DMS79 treated with DMSO at 0.1 percent for 48 hours (cell line): ENCODE results near the gene NES.

ENCODE experiments used
- DNase-seq: peaks from one replicate; lab custom pipeline; 2025; lab: John Stamatoyannopoulos, UW

NES gene

GRCh38 chr1:156682166-156682890 is 5.1 kb upstream of the NES start:
- DNase-seq = no peak

GRCh38 chr1:156681196-156681960 is 4.2 kb upstream of the NES start:
- DNase-seq = no peak

- DNase-seq = no peak
These were observed 2.8 kb upstream of the NES start for GRCh38 chr1:156680056-156680455.

GRCh38 chr1:156677616-156678596 is 699 bp upstream of the NES start:
- DNase-seq = peak; percentile 49

- no peak for DNase-seq
These were observed 940 bp downstream of the NES start for GRCh38 chr1:156676114-156676819.

- no peak for DNase-seq
These were observed 1.7 kb downstream of the NES start for GRCh38 chr1:156675210-156676113.

GRCh38 chr1:156673387-156674121 is 3.7 kb downstream of the NES start:
- no peak for DNase-seq

- no peak for DNase-seq
These were observed 5.4 kb downstream of the NES start for GRCh38 chr1:156671804-156672203.

GRCh38 chr1:156670791-156671190 is 6.4 kb downstream of the NES start:
- no peak for DNase-seq

GRCh38 chr1:156670359-156670758 is 6.8 kb downstream of the NES start:
- no peak for DNase-seq

GRCh38 chr1:156669794-156670193 is 7.4 kb downstream of the NES start:
- DNase-seq = no peak

- no peak for DNase-seq
These were observed 8.2 kb downstream of the NES start for GRCh38 chr1:156668801-156669637.

GRCh38 chr1:156667968-156668709 is 9.1 kb downstream of the NES start:
- DNase-seq = no peak

- DNase-seq = no peak
These were observed 9.6 kb downstream of the NES start for GRCh38 chr1:156667610-156667967.

- DNase-seq = no peak
These were observed 10.2 kb downstream of the NES start for GRCh38 chr1:156666862-156667609.

GRCh38 chr1:156665539-156665938 is 11.7 kb downstream of the NES start:
- DNase-seq = no peak

GRCh38 chr1:156664767-156665411 is 12.3 kb downstream of the NES start:
- peak; percentile 86 for DNase-seq
